Suprapubic skin (tissue), 4 donors: ENCODE measurements around the gene ATXN7L1.

ENCODE experiments used
- CTCF ChIP-seq, 2 donors: fragments of 200-600 bp in 1 of 2; fragments of 450-650 bp in 1 of 2; sonication (generic) in 1 of 2; IDR thresholded peaks; one replicate each; pipeline ENCODE4 v1.5.1; 2016 to 2019; ENCODE audit warnings: antibody characterized with exemption in 2 of 2, mild to moderate bottlenecking in 1 of 2, moderate library complexity in 1 of 2
- EP300 ChIP-seq: sonication (generic); formaldehyde crosslinking; IDR thresholded peaks from one replicate; pipeline ENCODE4 v1.6.1; 2017; ENCODE audit warnings: antibody characterized with exemption
- POLR2A ChIP-seq, 2 donors: fragments of 450-650 bp; IDR thresholded peaks; one replicate each; pipeline ENCODE4 v1.6.1; 2017; ENCODE audit warnings: antibody characterized with exemption in 2 of 2, mild to moderate bottlenecking in 2 of 2, moderate library complexity in 2 of 2
- POLR2AphosphoS5 ChIP-seq, 3 donors: sonication (generic); formaldehyde crosslinking; IDR thresholded peaks; one replicate each; pipeline ENCODE4 v1.6.1; 2017; ENCODE audit warnings: antibody characterized with exemption in 3 of 3

GRCh38 chr7:105647591-105647990, 228.8 kb downstream of the ATXN7L1 start:
- TF ChIP-seq POLR2A (IDR thresholded peaks at IDR 0.05) = no peak
- no peak for TF ChIP-seq EP300
- TF ChIP-seq CTCF (IDR thresholded peaks at IDR 0.05) = no peak
- no peak for TF ChIP-seq POLR2AphosphoS5 (IDR thresholded peaks at IDR 0.05)
